WI38 (cell line): ENCODE results near the gene ATP11B.

Experiments used
- H3K4me3 ChIP-seq: 2 replicates; pipeline ENCODE4 v1.5.1; 2011; ENCODE audit warnings: low read depth, mild to moderate bottlenecking, control low read depth, low read length
- TF ChIP-seq, protein P1 (sequence below): IDR thresholded peaks from 2 replicates; pipeline ENCODE4 v1.5.1; 2012; ENCODE audit warnings: low read depth, mild to moderate bottlenecking, control low read depth, low read length

ATP11B gene

GRCh38 chr3:182879031-182879611 is 85.8 kb downstream of the ATP11B start:
- TF ChIP-seq, protein P1, sequence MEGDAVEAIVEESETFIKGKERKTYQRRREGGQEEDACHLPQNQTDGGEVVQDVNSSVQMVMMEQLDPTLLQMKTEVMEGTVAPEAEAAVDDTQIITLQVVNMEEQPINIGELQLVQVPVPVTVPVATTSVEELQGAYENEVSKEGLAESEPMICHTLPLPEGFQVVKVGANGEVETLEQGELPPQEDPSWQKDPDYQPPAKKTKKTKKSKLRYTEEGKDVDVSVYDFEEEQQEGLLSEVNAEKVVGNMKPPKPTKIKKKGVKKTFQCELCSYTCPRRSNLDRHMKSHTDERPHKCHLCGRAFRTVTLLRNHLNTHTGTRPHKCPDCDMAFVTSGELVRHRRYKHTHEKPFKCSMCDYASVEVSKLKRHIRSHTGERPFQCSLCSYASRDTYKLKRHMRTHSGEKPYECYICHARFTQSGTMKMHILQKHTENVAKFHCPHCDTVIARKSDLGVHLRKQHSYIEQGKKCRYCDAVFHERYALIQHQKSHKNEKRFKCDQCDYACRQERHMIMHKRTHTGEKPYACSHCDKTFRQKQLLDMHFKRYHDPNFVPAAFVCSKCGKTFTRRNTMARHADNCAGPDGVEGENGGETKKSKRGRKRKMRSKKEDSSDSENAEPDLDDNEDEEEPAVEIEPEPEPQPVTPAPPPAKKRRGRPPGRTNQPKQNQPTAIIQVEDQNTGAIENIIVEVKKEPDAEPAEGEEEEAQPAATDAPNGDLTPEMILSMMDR, result no peak

GRCh38 chr3:182886497-182886896 is 93.2 kb downstream of the ATP11B start:
- no peak overlapping the region for H3K4me3 ChIP-seq
- TF ChIP-seq, protein P1, result no peak

More at GRCh38 chr3:182879031-182879611, 85.8 kb downstream of the ATP11B start:
- H3K4me3 ChIP-seq, result no peak overlapping the region

DNA sequence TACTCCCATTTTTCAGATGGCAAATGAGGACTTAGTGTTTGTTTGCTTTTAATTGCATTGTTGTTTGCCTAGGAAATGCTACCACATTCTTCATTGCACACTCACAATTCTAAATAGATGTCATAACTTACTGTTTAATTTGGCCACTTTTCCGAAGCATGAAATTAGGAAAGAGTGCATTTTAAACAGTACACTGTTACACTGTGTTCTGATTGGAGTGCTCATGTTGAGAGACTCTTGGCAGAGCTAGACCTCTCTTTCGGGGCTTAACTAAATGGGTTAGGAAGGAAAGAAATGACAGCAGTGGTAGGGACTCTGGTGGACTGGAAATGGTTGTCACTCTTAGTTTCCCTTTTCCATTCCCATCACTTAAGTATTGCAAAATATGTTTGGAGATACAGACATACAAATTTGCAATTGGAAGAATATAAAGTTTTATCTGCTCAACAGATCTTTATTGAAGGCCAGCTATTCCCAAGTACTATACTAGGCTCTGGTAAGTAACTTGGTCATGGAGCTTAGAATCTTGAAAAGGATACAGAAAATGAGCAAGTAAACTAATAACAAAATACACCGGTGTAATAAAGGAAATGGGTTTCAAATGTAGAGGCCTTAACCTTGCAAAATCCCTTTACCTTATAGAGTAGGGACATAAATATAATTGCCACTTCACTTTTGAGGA is 96.8 kb downstream of the ATP11B start:
- H3K4me3 ChIP-seq, result no peak overlapping the region
- TF ChIP-seq, protein P1, result no peak

GRCh38 chr3:182891364-182891763 is 98.1 kb downstream of the ATP11B start:
- TF ChIP-seq, protein P1, result no peak
- no peak overlapping the region for H3K4me3 ChIP-seq

- TF ChIP-seq, protein P1, result no peak
Measured at GRCh38 chr3:182892226-182892625, 98.9 kb downstream of the ATP11B start.

DNA sequence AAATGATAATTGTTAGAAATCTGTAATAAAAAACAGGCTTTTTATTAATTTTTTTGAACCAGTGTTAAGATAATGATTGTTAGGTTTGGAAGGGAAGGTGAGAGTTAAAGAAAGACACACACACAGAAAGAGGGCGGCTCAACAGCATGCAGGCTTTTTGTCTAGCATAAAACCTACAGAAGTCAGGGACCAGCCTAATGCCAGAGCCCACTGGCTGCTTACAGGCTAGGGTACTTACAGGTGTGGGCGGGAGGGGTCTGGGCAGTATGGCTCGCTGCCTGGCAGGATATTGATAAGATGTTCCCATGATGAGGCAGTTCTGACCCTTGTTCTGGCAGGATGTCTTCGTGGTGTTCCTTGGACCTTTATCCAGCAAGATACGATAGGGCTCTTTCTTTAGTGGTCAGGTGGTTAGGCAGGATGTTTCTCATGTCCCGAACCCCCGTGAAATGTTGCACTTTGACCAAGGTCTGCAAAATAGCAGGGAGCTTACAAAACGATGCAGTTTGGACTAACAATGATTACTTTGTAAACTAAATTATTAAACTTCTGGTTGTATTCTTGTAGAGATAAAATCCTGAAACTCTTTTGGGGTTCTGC is 102.3 kb downstream of the ATP11B start:
- no peak overlapping the region for H3K4me3 ChIP-seq
- TF ChIP-seq, protein P1, result no peak

More at GRCh38 chr3:182892226-182892625, 98.9 kb downstream of the ATP11B start:
- H3K4me3 ChIP-seq, result no peak overlapping the region

GRCh38 chr3:182896553-182896952 is 103.2 kb downstream of the ATP11B start:
- H3K4me3 ChIP-seq, result no peak overlapping the region
- TF ChIP-seq, protein P1, result no peak
